ENCODE data around the gene NDUFB8.
"Not testable (repeated sequence)": the region's sequence is repeated elsewhere in the genome, so short reads cannot be mapped to it uniquely, and the experiment has no call there.

NDUFB8 gene

DNA sequence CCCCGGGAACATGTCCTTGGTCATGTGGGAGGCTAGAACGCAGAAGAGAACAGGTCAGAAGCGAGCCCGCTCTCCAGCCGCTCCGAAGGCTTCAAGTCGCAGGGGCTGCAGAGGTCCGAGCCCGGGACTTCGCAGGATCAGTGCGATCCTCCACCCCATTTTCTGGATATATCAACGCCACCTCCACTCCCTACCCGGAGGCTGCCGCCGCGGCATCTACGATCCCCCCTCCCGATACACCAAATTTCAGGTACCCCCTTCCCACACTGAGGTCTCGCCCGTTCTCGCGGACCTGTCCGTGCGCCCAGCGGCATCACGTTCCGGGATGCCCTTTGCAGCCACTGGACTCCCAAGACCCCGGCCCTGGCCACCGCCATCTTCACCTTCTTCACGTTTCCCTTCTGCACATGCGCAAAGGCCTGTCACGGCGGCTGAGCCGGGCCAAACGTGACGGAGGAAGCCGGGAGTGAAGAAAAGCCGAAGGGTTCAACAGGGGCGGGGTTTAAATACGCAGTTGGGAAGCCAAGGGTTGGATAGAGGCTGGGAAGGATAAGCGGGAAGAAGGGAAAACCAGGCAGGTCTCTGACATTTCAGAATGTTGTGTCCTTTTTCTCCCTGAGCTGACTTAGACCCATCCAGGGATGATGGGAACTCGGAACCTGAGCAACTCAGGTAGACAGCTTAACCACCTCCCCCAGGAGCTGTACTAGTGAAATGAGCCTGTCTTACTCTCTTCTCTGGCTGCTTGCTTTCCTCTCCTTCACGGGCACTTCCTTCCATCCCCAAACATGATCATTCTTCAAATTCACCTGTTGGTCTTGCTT is at the start of gene NDUFB8:
Gene NDUFB8, minus strand, starts transcription at position 397 of the 824 bp plus-strand sequence. Its CDS starts 20 bp downstream, at position 377.
- DNase-seq (ENCODE audit: low spot score) = peak; percentile 95

DNA sequence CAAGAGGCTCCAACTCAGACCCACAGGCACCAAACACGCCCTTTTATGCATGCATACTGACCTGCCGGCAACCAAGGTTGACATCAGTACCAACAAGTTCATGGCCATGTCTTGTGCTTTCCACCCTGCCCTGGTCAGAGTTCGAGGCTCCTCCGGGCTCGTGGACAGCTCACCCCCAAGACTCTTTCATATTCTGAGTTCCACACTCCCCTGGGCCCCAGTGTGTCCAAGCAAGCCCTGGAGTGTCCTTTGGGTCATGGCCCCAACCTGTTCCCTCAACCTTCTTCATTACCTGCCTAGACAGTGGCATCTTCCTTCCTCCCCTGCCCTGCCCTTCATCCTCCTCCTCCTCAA is 46.6 kb upstream of the NDUFB8 start:
- no peak for DNase-seq (ENCODE audit: low spot score)

DNA sequence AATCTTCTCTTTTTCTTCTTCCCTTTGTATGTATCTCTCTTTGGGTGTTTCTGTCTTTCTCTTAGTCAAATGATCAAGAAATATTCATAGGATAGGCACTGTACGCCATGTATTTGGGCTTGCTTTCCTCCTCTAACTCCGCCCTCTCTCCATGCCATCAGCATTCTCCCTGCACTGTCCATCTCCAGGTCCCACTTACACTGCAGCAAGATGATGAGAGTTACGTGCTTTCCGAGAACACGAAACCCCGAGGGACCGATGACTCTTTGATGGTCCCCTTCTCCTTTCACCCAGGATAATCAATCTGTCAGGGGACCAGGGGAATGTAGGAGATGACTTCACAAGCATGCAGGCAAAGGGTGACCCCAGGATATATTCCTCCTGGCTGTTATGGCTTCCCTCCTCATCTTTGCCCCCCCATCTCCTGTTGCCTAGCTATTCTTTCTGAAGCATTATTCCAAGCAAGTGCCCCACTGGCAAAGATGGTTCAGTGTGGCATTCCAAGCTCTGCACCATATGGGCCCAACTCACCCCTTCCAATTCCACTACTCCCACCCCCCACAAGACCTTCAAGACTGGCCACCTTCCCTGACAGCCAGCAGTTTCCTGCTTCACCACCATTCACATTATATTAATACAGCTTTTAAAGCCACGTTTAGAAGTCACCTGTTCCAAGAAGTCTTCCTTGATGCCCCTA is 46.1 kb upstream of the NDUFB8 start:
- DNase-seq (ENCODE audit: low spot score) = no peak

DNA sequence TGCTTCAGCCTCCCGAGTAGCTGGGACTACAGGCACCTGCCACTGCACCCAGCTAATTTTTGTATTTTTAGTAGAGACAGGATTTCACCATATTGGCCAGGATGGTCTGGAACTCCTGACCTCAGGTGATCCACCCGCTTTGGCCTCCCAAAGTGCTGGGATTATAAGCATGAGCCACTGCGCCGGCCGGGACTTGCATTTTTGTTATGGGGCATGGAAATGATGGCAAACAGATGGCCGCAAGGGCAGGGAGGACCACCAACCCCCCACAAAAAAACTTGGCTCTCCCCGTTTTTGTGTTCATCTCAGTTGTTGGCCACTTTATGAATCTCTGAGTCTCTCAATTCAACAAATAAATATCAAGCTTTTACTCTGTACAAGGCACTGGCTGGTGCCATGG is 45.5 kb upstream of the NDUFB8 start:
- DNase-seq (ENCODE audit: low spot score) = not testable (repeated sequence)

DNA sequence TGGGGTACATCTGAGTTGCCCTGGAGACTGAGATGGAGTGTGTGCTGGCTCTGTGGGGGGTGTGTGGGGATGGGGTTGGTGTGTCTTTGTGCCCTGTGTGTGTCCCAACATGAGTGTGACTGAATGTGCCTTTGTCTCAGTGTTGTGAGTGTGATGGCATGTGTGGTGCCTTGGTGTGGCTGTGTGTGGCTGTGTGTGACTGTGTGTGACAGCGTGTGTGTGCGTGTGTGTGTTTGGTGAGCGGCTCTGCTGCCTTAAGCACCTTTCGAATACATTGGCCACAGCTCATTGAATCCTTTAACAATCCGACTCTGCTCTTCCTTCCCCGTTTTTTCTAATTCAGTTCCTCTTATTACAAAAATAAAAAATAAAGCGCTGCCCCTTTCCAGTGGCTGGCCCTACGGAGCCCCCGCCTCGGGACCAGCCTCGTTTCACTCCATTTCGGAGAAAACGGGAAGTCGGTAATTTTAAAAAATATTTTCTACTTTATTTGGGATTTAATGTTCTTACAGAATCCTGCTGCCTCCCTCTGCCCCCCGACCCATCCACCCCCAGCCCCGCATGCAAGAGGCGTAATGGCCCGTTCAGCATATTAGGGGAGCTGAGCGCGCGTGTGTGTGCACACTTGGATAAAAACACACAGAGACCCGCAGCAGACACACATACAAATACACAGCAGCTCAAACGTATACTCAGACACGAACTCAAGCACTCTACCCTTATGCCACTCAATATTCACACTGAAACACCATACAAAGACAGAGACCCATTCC is 41.6 kb upstream of the NDUFB8 start:
- DNase-seq (ENCODE audit: low spot score) = no peak

DNA sequence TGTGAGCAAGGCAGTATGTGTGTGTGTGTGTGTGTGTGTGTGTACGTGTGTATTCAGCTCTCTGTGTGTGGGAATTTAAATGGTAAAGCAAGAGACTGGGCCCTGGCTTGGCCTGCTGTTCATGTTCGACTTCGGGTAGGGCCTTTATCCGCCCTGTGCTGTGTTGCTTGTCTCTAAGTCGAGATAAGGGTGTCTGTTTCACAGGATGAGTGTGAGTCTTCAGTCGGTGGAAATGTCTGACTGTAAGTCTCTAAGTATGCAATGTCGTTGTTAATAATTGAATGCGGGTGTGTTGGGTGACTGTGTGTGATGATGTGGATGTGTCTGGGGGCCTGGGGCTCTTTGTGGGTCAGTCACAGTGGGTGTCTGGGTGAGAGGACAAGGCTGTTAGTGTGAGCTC is 40.8 kb upstream of the NDUFB8 start:
- no peak for DNase-seq (ENCODE audit: low spot score)

DNA sequence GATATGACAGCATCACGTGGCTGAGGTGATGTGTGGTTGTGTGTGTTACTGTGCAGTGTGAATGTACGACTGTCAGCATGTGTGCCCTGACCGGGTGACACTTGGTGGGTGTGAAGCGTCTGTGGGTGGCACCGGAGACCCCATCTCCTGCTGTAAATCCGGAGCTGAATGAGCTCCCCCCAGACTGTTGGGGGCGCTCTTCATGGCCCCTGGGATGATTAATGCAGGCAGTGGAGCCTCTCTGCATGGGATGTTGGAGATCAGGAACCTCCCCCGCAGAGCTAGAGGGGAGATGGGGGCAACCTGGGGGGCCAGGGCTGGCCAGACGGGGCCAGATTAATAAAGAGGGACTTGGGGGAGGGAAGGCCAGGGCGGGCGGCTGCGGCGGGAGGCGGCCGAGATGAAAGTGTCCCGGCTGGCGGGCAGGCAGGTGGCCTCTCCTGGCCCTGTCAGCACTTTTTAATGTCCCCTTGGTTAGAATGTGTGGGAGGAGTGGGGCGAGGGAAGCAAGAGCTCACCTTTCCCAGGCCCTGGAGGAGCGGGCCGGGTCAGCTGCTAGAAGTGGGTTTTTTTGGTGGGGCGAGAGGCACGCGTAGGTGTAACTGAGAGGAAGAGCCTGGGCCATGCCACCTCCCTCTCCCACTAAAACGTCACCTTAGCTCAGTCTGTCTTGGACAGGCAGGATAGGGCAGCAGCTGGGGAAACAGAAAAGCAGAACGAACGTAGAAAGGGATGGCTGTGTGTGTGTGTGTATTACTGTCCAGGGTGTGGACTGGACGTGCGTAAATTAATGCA is 40.2 kb upstream of the NDUFB8 start:
- DNase-seq (ENCODE audit: low spot score) = peak; percentile 82

DNA sequence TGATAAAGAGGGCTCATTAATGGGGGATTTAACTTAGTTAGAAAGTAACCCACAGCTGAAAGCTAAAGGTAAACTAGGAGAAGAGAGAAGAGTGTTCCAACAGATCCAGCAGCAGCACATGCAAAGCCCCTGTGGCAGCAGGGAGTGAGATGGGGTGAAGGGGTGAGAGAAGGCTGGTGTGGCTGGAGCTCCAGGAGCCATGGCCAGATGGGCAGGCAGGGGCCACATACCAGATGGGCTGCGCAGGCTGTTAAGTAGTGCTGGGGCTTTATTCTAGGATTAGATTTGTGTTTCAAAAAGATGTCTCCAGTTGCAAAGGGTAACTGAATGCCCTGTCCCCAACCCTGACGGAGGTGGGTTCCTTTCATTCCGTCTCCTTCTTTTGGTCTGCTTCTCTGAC is 39.2 kb upstream of the NDUFB8 start:
- DNase-seq (ENCODE audit: low spot score) = no peak

DNA sequence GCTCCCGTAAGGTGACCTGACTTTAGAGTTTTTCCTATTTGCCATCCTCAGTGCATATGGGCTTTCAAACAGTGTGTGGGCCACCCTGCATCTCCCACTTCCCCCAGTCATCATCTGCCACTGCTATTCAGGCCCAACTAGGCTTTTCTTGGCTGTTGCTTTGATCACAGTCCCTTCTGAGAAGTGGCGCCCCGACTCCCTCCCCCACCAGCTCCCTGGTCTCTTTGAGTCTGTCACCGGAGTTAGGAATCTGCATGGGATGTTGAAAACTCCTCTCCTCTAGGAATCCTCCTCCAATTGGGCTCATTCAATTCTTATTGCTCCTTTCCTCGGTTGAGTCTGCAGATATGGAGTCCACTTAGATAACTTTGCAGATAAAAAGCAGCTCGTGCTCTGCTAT is 38.2 kb upstream of the NDUFB8 start:
- no peak for DNase-seq (ENCODE audit: low spot score)

DNA sequence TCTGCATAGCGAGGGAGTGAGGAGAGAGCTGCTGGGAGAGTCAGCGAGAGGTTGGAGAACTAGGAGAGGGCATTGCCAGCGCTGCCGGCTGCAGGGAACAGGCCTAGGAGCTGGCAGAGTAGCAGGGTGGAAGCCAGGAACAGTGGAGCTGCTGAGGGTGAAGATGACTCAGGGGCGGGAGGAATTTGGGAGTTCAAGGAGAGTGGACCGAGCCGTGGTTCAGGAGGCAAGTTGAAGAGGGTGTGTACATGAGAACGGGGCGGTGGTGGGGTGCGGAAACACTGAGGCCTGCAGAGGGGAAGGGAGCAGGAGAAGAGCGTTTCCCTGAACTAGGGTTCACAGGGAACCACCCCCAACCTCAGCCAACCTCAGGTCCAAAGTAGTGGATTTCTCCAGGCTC is 37.6 kb upstream of the NDUFB8 start:
- no peak for DNase-seq (ENCODE audit: low spot score)

DNA sequence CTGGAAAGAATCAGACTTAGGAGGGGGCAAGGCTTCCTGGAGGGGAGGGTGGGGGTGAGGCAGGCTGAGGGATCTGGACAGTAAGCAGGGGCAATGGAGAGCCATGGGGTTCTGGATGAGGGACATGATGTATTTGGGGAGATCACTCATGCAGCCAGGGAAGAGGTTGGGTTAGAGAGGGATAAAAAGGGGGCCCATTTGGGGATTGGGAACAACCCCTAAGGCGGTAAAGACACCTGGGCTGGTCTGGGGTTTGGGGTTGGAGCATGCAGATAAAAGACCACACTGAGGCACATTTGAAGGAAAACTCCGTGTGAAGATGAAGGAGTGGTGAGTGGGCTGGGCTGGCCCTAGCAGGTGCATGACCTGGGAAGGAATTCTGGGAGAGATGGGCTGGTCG is 36.9 kb upstream of the NDUFB8 start:
- no peak for DNase-seq (ENCODE audit: low spot score)

DNA sequence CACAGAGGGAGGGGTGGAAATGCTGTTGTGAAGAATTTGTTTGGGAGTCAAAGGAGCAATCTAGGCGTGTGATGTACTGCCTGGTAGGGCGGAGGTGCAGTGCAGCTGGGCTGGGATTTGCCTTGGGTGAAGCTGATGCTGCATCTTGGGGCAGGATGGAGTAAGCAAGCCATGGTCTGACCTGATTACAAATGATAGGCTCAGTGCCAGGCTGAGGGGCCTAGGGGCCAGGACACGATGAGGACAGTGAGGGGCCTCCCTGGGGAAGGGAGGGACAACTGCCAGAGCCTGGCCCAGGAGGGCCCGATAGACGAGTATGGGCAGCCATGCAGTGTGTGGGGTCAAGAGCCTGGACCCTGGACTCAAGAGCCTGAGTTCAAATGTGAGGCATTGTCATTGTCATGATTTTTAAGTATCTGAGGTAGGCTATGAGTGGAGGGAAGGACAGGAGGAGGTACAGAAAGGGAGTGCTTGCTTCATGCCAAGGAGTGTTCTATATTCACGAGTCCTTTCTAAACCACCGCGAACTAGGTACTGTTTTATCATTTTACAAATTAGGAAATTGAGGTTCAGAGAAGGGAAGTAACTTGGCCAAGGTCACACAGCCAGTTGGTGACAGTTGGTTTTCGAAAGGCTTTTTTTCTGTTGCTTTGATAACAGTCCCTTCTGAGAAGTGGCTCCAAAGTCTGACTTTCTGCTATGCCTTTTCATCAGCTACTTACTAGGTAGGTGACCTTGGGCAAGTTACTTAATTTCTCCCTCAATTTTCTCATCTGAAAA is 35.7 kb upstream of the NDUFB8 start:
- no peak for DNase-seq (ENCODE audit: low spot score)

DNA sequence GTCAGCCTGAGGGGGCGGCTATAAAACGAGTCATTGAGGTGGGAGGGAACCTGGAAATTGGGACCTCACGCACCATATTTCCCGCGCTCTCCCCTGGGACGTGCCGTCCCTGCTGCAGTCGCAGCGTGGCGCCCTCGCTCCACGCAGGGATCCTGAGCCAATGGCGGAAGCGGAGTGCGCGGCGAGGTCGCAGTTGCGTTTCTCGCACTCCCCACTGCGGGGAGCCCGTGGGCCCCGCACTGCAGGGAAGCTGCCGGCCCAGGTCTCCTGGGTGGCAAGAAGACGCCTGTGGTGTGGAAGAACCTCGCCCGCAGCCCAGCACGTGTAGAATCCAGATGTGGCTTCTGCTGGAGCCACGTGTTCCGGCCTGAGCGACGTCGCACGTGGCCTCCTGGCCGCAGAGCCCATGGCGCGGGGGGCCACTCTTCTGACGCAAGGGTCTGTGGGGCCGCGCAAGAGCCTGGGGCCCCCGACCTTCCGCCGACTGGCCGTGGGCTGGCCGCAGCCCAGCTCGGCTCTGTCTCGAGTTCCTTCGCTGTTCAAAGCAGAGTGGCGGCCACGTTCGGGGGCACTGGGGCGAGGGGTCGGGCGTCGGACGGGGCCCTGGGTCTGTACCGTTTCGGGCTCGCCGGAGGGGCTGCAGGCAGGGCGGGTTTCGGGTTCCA is 32.5 kb upstream of the NDUFB8 start:
- DNase-seq (ENCODE audit: low spot score) = peak; percentile 87

DNA sequence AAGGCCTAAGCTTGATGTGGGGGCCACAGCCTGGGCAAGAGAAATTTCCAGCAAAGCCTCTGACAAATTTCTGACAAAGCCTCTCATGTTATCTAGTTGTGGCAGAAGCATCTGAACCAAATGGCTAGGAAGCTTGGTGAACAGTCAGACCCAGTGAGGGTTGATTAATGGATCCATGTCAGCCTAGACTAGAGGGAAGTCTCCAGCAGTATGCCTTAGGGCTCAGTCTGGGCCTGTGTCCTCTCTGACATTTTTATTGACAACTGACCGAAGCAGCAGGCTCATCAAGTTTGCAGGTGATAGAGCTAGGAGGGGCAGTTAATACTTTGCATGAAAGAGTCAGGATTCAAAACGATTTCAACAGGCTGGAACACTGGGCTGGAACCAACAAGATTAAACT is 31.3 kb upstream of the NDUFB8 start:
- no peak for DNase-seq (ENCODE audit: low spot score)

DNA sequence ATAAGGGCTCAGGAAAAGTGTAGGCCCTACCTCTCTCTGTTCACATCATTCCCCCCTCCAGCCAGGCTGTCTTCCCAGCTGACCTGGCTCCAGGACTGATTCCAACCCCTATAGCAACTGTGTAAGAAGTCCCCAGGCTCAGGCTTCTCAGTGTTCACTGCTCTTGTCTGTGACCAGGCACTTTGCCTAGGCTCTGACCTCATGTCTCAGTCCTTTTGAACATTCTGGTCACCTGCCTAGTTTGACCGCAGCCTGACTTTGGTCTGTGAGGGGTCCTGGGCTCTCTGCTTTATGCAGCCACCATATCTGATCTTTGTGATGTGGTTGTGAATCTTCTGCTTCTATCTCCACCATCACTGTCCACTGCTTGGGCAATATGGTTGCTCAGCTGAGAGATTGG is 30.6 kb upstream of the NDUFB8 start:
- DNase-seq (ENCODE audit: low spot score) = no peak

DNA sequence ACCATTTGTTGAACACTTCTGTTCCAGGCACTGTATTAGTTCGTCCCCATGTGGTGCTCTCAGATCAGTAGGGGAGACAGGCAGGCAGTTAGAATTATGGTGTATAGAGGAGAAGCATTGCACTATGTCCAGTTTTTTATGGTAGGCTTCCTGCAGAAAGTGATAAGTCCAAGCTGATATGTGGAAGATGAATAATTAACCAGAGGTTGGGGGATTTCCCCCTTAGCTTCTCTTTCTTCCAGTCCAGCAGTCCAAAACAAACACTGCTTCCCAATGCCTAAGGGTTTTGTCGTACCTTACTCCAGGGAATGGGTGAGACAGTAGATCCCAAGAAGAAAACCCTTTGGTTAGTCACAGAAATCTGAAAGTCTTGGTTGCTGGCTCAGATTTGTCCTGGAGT is 25.2 kb upstream of the NDUFB8 start:
- DNase-seq (ENCODE audit: low spot score) = no peak

DNA sequence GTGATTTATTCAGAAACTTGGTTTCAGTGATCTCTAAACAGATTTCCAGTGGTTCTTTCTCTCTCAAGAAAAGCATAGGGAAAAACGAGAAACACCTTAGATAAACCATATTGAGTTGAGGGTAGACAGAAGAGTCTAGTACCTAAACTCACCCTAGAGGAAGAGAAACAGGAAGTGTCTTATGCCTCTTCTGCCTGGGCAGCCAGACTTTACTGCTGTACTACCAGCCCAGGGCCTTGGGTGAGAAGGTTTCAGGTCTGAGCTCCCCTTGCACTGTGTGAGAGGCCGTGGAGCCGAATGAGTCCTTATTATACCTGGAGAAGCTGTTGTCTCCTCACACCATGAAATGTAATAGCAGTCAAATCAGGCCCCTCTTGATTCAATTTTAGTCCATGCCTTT is 24.3 kb upstream of the NDUFB8 start:
- no peak for DNase-seq (ENCODE audit: low spot score)

DNA sequence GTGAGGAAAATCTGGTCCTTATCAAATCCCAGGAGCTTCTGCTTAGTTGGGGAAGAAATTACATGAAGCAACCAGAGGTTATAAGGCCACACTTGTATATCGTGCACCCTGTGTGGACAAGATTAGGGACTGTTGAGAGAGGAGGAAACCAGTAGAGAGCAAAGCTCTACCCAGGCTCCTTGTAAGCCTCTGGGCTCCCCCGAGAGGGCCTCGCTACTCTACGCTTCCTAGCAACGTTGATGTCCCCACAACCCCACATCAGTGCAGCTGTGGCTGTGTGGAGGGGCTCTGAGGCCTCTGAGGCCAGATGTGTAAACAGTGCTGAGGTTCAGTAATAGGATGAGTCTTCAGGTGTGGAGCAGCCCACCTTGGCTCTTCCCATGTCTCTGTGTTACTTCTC is 22.1 kb upstream of the NDUFB8 start:
- no peak for DNase-seq (ENCODE audit: low spot score)

DNA sequence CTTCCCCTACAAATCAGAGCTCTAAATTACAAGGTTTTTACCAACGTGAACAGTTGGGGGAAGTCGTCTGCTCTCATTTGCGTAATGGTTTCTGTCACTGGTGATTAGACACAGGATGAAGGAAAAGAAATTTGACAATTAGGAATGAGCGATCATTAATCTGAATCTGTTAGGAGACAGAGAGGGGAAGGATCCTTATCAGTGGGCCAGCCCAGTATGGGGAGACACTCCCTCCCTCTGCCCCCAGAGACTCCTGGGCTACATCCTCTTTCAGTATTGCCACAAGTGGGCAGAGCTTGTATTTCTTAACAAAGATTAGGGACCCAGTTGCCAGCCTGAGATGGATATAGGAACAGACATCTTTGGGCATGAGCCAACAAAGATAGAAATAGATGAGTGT is 21.5 kb upstream of the NDUFB8 start:
- DNase-seq (ENCODE audit: low spot score) = no peak

DNA sequence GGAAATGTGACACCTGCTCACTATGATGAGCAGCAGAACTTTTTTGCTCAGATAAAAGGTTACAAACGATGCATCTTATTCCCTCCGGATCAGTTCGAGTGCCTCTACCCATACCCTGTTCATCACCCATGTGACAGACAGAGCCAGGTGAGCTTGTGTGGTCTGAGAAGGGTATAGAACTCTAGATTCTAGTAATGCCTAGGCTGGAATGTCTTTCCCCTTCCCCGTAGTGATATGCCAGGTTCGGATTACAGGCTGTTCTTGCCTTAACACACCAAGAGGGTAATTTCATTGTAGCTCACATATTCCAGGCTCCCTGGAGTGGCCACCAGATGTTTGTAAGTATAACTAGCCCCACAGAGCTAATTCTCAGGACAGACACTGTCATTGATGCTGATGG is 15.3 kb upstream of the NDUFB8 start:
- DNase-seq (ENCODE audit: low spot score) = no peak

DNA sequence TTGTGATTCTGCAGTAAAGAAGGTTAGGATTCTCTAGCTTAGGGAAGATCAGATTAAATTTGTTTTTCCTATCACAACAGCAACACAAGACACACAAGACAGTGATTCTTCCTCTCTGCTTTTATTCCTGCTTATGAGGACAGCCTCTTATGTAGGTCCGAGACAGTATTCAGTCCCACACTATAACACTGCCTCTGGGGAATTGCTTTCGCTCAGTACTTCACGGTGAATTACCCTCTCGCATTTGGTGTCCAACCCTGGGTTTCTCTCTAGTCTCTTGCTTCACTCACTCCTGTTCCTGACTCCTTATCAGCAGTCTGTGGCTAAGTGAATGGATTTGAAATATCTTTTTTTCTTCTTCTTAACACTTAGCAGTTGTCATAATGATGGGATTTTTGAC is 7.8 kb upstream of the NDUFB8 start:
- DNase-seq (ENCODE audit: low spot score) = no peak

Measured in iPS-NIHi11 (cell line).